Measurements from ENCODE around the gene LRBA. TPM values are rescaled to one million over a fixed set of nuclear protein-coding genes. Genes with fewer than 3 reads are reported as not detected.

LRBA gene
- total RNA-seq, 1 experiment from 2014 or later, result 55.3 TPM

DNA sequence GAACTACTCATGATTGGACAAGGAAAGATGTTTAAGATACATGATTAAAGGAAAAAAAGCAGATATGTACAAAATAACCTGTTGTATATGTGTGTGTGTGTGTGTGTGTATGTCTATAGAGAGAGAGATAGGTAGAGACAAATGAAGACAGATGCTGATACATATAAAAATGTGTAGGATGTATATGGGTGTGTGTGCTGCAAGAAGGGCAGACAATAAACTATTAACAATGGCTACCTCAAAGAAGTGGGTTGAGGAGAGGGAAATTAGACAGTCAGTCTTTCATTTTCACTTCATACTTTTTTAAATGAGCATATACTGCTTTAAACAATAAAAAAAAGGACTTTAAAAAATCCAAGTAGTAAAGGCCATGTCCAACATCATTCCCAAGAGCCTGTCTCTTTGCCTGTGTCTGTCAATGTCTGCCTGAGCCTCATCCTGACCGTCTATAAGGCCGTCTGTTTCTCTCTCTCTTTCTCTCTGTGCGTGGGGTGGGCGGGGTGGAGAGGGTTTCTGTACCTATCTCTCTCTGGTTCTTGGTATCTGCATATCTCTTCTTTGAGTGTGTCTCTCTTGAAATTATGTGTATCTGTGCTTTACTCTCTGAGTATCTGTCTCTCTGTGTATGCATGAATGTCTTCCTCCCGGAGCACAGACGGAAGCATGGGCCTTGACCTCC is 62.8 kb downstream of the LRBA start:
- Histone ChIP-seq H3K4me1 (ENCODE audit: insufficient read depth, low read length) (no peaks in the 10 kb centered on the region), H3K23ac (ENCODE audit: insufficient read length, low read depth, low read length) (no peak overlapping the region), H3K23me2 (ENCODE audit: insufficient read length, low read depth, low read length, poor library complexity, severe bottlenecking) (no peaks in the 10 kb centered on the region), H3T11ph (ENCODE audit: low read length) (no peak overlapping the region), H3K27ac (ENCODE audit: insufficient read length, low read depth, low read length) (no peak overlapping the region), H3K27me3 (ENCODE audit: insufficient read depth, low read length) (no peaks in the 10 kb centered on the region), H3K79me2 (ENCODE audit: insufficient read depth, low read length) (peaks cover 9% of the 10 kb centered on the region; the same call in 1 of the 2 replicates), H3K4ac (ENCODE audit: low read depth, low read length) (no peak overlapping the region), H3K4me2 (ENCODE audit: insufficient read depth, insufficient read length, low read length) (no peak overlapping the region), H4K20me1 (ENCODE audit: control insufficient read depth, insufficient read depth, insufficient read length) (no peaks in the 10 kb centered on the region), H2BK120ac (ENCODE audit: low read depth, low read length, poor library complexity, severe bottlenecking) (no peak overlapping the region), H3K79me1 (ENCODE audit: insufficient read depth, low read depth, low read length, poor library complexity, severe bottlenecking) (peaks cover 4% of the 10 kb centered on the region), H3K9me3 (ENCODE audit: control insufficient read depth, low read depth, low read length) (peaks cover 5% of the 10 kb centered on the region), H2BK12ac (ENCODE audit: insufficient read length, low read depth, low read length) (no peak overlapping the region), H2BK5ac (ENCODE audit: insufficient read length, low read length) (no peak overlapping the region), H2AFZ (ENCODE audit: low read length) (no peak overlapping the region), H3K56ac (ENCODE audit: insufficient read length, low read depth, low read length) (no peak overlapping the region), H2BK20ac (ENCODE audit: low read depth, low read length, poor library complexity, severe bottlenecking) (no peak overlapping the region), H2AK5ac (ENCODE audit: insufficient read length, low read length) (no peak overlapping the region), H3K14ac (ENCODE audit: insufficient read depth, low read length) (no peak overlapping the region), H2BK15ac (ENCODE audit: low read depth, low read length) (no peak overlapping the region), H4K5ac (ENCODE audit: insufficient read length, low read depth, low read length) (no peak overlapping the region), H4K8ac (replicated peaks; ENCODE audit: insufficient read length, low read depth, low read length) (no peak overlapping the region), H3K9ac (ENCODE audit: extremely low read depth, insufficient read length, low read length) (no peak overlapping the region), H3K18ac (ENCODE audit: insufficient read length, low read depth, low read length) (no peak overlapping the region), H4K91ac (ENCODE audit: insufficient read length, low read depth, low read length) (no peak overlapping the region)
- Mint-ChIP-seq H3K27ac (no peak overlapping the region), H3K4me1 (peaks cover 9% of the 10 kb centered on the region in 2 experiments), H3K27me3 (ENCODE audit: low read depth) (no peaks in the 10 kb centered on the region), H3K9me3 (peaks cover 31 to 32% of the 10 kb centered on the region in 2 experiments), H3K36me3 (ENCODE audit: insufficient read depth in 1 of 3, low read depth in 3 of 3) (peaks cover 30 to 36% (median 35%) of the 10 kb centered on the region in 3 experiments), H3K4me3 (no peak overlapping the region)
- WGBS (ENCODE audit: extremely low coverage, insufficient read length, low lambda C conversion rate), result no CpG with 5 or more reads among the region's 6 CpGs
- TF ChIP-seq, protein P1, sequence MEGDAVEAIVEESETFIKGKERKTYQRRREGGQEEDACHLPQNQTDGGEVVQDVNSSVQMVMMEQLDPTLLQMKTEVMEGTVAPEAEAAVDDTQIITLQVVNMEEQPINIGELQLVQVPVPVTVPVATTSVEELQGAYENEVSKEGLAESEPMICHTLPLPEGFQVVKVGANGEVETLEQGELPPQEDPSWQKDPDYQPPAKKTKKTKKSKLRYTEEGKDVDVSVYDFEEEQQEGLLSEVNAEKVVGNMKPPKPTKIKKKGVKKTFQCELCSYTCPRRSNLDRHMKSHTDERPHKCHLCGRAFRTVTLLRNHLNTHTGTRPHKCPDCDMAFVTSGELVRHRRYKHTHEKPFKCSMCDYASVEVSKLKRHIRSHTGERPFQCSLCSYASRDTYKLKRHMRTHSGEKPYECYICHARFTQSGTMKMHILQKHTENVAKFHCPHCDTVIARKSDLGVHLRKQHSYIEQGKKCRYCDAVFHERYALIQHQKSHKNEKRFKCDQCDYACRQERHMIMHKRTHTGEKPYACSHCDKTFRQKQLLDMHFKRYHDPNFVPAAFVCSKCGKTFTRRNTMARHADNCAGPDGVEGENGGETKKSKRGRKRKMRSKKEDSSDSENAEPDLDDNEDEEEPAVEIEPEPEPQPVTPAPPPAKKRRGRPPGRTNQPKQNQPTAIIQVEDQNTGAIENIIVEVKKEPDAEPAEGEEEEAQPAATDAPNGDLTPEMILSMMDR (conservative IDR thresholded peaks at IDR 0.05), result no peak
- no peak for DNase-seq
